ENCODE measurements around the gene UBAC2.

UBAC2 gene

GRCh38 chr13:99383511-99383921, 182.9 kb downstream of the UBAC2 start:
- no peak overlapping the region for H3K4me3 ChIP-seq (ENCODE audit: low read depth, low read length)
- POLR2A ChIA-PET: no interaction called here
- TF ChIP-seq CTCF (IDR thresholded peaks at IDR 0.05; ENCODE audit: insufficient read depth, low read length, missing control alignments): no peak
- CTCF ChIA-PET: interaction anchor here (3.5 kb wide), 1 partner anchor 53 kb away, joined by 14 read pairs; no protein-coding TSS in a partner anchor
- DNase-seq (ENCODE audit: low read depth, low spot score): no peak

- no peak for TF ChIP-seq CTCF (IDR thresholded peaks at IDR 0.05; ENCODE audit: insufficient read depth, low read length, missing control alignments)
- no peak for DNase-seq (ENCODE audit: low read depth, low spot score)
- CTCF ChIA-PET: interaction anchor here (3.5 kb wide), 1 partner anchor 52 kb away, joined by 14 read pairs; no protein-coding TSS in a partner anchor
- POLR2A ChIA-PET: no interaction called here
- H3K4me3 ChIP-seq (ENCODE audit: low read depth, low read length): no peak overlapping the region
Observed at GRCh38 chr13:99383946-99384345, 183.3 kb downstream of the UBAC2 start.

GRCh38 chr13:99384468-99384867, 183.8 kb downstream of the UBAC2 start:
- ChIA-PET CTCF (interaction anchor here (3.5 kb wide), 1 partner anchor 52 kb away, joined by 14 read pairs; no protein-coding TSS in a partner anchor), POLR2A (no interaction called here)
- no peak overlapping the region for H3K4me3 ChIP-seq (ENCODE audit: low read depth, low read length)
- no peak for DNase-seq (ENCODE audit: low read depth, low spot score)
- TF ChIP-seq CTCF (IDR thresholded peaks at IDR 0.05; ENCODE audit: insufficient read depth, low read length, missing control alignments): no peak

DNA sequence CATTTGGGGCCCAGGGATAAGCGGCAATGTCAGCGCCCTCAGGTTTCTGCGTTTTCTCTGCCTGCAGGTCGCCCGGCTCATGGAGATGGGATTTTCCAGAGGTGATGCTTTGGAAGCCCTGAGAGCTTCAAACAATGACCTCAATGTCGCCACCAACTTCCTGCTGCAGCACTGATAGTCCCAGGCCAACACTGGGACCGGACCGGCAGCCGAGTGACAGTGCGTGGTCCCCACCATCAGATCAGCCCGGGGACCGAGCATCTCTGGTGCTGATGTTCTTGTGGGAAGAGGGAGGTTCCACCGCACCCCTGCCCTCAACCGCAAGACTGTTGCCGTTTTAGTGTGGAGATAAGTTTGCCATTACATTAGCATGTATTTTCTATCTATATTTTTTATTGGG, 184.5 kb downstream of the UBAC2 start:
- ChIA-PET CTCF (interaction anchor here (3.5 kb wide), 1 partner anchor 51 kb away, joined by 14 read pairs; no protein-coding TSS in a partner anchor), POLR2A (no interaction called here)
- no peak overlapping the region for H3K4me3 ChIP-seq (ENCODE audit: low read depth, low read length)
- no peak for TF ChIP-seq CTCF (IDR thresholded peaks at IDR 0.05; ENCODE audit: insufficient read depth, low read length, missing control alignments)
- DNase-seq (ENCODE audit: low read depth, low spot score): no peak

DNA sequence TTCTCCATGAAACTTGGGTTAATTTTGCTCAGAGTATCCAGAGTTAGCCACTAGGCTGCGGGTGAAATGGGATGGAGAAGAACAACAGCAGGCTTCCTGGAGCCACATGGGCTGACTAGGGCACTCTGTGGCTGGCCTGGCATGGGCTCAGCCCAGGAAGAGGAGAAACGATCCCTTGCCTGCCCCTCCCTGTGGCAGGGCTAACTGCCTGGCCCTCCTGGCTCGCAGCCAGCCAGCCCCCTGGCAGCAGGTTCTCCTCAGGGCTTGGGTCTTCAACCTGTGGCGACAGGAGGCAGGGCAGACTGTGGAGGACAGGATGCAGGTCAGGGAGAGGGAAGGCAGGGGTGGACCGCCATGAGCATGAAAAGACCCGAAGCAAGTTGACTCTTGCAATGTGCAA, 185.3 kb downstream of the UBAC2 start:
- DNase-seq (ENCODE audit: low read depth, low spot score): no peak
- POLR2A ChIA-PET: no interaction called here
- no peak for TF ChIP-seq CTCF (IDR thresholded peaks at IDR 0.05; ENCODE audit: insufficient read depth, low read length, missing control alignments)
- CTCF ChIA-PET: interaction anchor here (2.2 kb wide), 1 partner anchor 116 kb away, joined by 10 read pairs; no protein-coding TSS in a partner anchor
- no peak overlapping the region for H3K4me3 ChIP-seq (ENCODE audit: low read depth, low read length)

GRCh38 chr13:99386495-99386894, 185.8 kb downstream of the UBAC2 start:
- no peak for TF ChIP-seq CTCF (IDR thresholded peaks at IDR 0.05; ENCODE audit: insufficient read depth, low read length, missing control alignments)
- CTCF ChIA-PET: interaction anchor here (1.5 to 3.4 kb wide), 3 partner anchors 50 to 118 kb away, joined by 4 to 14 read pairs (median 10); no protein-coding TSS in a partner anchor
- POLR2A ChIA-PET: no interaction called here

More at GRCh38 chr13:99386495-99386894, 185.8 kb downstream of the UBAC2 start:
- no peak overlapping the region for H3K4me3 ChIP-seq (ENCODE audit: low read depth, low read length)
- DNase-seq (ENCODE audit: low read depth, low spot score): no peak

Data from AG04449 (cell line).